NCI-H146 (cell line): ENCODE measurements around the gene LMO7.

Source experiments
- DNase-seq: peaks from one replicate; lab custom pipeline; 2025; lab: John Stamatoyannopoulos, UW

LMO7 gene

GRCh38 chr13:75635828-75636435, at the start of gene LMO7:
Gene LMO7, plus strand, starts transcription at chr13:75636330. Its CDS starts 328 bp downstream, at chr13:75636658.
- DNase-seq, result peak; percentile 83

DNA sequence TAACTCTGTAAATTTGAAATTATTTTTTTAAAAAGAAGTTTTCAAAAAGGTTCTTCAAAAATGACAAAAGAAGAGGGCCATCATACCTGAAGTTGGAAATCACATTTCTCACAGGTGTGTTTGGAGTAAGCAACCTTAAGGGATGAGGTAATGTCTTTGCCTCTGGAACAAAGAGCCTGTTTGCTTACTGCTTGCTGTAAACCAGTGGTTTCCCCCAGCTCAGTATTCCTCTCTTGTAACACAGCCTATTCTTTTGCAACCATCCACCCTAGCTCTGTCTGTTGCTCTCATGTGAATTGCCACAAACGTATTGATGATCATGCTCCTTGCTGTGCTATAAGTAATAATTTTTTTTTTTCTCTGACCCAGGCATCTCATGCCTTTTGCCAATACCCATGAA, 48.5 kb upstream of the LMO7 start:
- peak; percentile 55 for DNase-seq

DNA sequence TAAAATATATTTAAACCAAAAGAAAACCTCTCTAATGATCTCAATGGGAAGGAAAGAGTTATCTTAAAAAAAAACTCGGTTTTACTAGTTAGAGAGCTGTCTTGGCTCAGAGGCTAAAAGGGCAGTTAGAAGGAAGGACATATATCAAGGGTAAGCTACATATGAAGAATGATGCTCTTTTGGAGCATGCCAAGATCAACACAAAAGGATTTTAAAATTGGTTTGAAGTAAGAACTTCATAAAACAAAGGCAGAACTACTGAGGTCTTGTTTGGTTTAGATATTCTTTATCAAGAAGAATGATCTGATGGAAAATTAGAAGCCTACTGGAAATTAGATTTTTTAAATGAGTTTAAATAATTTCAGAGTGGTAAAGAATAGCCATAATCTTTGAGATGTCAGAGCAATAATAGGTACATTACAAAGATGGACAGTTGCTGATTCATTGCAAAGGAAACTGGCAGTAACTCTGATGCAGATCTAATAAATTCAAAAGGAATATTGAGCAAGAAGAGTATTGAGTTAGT, 39.4 kb upstream of the LMO7 start:
- no peak for DNase-seq

- DNase-seq, result no peak
These were observed 35.8 kb upstream of the LMO7 start for GRCh38 chr13:75600371-75600770.

DNA sequence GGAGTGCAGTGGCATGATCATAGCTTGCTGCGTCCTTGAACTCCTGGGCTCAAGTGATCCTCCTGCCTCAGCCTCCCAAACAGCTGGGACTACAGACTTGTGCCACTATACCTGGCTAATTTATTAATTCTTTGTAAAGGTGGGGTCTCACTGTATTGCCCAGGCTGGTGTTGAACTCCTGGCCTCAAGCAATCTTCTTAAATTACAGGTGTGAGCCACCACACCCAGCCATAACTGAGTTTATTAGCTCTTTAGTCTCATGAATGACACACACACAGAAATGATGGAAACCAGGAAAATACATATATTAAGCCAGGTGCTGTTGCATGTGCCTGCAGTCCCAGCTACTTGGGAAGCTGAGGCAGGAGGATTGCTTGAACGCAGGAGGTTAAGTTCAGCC, 33.1 kb upstream of the LMO7 start:
- DNase-seq, result no peak

- no peak for DNase-seq
These were observed 28.7 kb upstream of the LMO7 start for GRCh38 chr13:75607447-75607846.

GRCh38 chr13:75610466-75610865, 25.7 kb upstream of the LMO7 start:
- no peak for DNase-seq

- DNase-seq, result no peak
These were observed 23.8 kb upstream of the LMO7 start for GRCh38 chr13:75612354-75612753.

DNA sequence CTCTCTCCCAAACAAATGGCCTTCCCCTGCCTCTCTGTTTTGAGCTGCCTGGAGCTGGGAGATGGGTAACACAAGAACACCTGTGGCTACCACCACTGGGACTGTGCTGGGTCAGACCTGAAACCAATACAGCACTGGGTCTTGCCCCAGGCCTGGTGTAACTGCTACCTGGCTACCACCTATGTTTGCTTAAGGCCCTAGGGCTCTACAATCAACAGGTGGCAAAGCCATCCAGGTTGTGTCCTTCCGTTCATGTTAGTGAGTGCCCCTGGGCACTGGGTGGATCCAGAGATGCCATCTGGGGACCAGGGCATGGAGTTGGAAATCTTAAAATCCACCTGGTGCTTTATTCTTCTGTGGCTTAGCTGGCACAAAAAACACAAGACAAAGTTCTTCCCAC, 18.9 kb upstream of the LMO7 start:
- DNase-seq, result no peak

GRCh38 chr13:75618308-75618707, 17.8 kb upstream of the LMO7 start:
- DNase-seq, result no peak

DNA sequence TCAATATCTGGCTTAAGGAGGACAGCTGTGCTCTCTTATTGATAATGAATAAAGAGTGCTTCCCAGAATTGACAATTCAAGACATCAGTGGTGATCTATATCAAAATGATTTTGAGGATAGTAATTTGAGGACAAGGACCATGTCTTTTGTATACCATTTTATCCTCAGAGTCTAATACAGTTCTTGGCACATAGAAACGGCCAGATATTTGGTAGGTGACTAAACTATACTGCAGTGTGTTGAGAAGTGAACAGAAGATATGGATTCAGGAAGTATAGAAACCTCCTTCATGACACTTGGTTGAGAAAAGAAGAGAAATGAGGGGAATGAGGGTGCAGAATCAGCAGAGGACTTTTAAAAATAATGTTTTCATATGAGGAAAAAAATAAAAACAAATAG, 16.1 kb upstream of the LMO7 start:
- DNase-seq, result no peak

DNA sequence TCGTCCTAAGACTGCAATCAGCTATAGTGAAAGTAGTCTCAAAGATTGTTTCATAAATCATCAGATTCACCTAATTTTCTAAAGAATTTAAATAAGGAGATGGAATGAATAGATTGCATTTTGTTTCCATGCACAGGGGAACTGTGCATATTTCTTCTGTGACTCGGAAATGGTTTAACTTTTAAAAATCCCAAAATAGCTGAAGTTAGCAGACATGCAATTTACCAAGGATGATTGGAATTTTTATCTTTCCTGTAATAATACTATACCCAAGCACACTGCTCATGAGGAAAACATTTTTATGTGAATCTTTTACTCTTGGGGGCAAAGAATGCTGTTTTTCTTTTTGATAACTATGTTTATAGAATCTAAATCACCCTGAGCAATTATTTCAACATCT, 15.0 kb upstream of the LMO7 start:
- no peak for DNase-seq

DNA sequence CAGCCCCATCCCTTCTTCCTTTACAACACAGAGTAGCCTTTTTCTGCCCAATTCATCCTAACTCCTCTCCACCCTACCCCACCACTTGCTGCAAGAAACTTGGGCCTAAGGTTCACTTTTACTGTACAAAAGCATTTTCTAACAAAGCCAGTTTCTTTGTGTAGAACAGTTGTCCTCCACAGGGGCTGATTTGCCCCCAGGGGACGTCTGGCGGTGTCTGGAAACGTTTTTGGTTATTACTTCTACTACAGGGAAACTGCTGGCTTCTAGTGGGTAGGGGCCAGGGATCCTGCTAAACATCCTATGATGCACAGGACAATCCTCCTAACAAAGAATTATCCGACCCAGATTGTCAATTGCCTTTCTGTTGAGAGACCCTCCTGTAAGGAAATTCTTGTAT, 7.3 kb upstream of the LMO7 start:
- no peak for DNase-seq

DNA sequence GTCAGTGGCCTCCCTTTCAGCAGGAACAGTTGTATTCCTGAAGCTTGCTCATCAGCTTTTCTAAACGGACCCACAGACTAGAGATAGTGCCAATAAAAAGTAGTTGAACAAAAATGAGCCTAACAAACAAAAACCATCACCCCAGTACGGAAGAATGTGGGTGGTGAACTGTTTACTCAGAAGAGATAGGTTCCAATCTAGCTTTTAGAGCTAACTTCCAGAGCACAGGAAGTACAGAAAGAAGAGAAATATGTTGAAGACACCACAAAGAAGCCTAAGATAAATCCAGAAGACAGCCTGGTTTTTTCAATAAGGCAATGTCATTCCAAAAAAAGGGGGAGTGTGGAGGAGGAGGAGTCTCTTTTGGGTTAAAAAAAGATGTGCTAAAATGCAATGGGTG, 2.8 kb upstream of the LMO7 start:
- DNase-seq, result no peak

- DNase-seq, result no peak
These were observed 866 bp upstream of the LMO7 start for GRCh38 chr13:75635101-75635827.

DNA sequence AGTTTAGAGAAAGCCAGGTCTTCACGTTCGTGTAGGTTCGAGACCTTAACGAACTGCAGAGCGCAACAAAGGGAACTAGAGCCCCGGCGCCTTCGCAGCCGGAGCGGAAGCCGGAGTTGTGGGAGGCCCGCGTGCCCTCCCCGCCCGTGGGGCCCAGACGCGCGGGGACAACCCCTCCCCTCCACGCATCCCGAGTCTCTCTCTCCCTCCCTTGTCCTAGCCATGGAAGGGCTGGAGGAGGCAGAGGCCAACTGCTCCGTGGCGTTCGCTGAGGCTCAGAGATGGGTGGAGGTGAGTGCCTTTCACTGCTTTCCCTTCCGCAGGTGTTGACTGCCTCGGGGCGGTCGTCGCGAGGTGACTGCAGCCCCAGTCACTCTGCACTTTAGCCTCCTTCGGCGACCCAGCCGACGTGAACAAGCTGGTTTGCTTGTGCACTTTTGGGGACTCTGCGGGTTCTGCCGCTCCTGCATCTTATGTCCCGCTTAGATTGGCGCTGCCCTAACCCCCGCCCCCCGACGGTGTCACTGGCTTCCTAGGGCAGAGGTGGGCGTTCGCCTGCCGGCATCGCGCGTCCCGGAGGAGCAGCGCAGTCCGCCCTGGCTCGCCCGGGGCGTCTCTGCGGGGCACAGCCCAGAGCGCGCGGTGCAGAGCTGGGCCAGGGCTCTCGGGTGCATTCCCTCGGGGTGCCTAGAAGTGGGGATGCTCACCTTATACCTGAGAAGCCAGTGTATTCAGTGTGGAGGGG, 478 bp downstream of the LMO7 start:
- DNase-seq, result peak; percentile 87

DNA sequence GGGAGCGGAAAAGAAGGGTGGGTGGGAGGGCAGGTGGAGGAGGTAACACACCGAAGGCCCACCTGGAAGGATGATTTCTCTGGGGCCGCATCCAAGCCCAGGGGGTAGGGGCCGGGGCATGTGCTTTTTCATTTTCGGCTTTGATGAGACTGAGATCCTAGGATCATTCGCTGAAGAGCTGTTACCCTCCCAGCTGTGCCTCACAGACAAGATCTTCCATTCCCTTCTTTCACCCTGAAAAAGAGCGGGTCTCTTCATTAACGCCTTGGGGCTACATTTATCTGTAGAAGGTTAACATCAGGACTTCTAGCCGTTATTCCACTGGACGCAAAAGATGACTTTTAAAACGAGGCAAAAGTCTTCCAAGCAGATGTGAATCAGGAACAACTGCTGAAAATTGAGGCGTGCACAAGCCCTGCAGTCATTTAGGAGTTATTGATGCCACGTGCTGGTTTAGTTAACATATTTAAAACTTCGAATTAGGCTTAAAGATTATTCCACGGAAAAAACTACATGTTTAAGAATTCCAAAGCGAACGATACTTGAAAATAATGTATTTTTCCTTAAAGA, 1.1 kb downstream of the LMO7 start:
- DNase-seq, result peak; percentile 70

DNA sequence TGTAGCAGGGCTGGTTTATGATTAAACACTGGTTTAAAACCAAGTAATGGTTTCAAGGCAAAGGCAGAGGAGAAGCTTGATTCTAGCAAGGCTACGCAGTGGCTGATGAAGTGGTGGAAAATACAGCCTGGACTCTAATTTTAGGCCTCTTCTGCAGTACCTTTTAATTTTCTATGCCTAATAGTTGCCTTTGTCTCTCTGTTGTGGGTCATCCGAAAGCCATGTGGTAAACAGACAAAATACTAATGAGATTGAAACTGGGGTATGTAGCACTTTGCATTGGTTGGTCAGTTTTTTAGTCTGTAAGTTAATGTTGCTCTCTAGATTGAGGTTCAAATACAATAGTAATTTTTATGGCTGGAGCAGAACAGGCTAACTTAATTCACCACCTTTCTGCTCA, 3.3 kb downstream of the LMO7 start:
- no peak for DNase-seq

GRCh38 chr13:75641026-75641425, 4.9 kb downstream of the LMO7 start:
- no peak for DNase-seq

- no peak for DNase-seq
These were observed 7.1 kb downstream of the LMO7 start for GRCh38 chr13:75643182-75643581.

- DNase-seq, result no peak
These were observed 7.6 kb downstream of the LMO7 start for GRCh38 chr13:75643693-75644092.

GRCh38 chr13:75645141-75645540, 9.0 kb downstream of the LMO7 start:
- no peak for DNase-seq
